MCF 10A (cell line): Measurements from ENCODE around the gene DZIP3. TPM values are rescaled to one million over a fixed set of nuclear protein-coding genes. Genes with fewer than 3 reads are reported as not detected.

ENCODE experiments used
- BruUV-seq: library from RNA; stranded (reverse); fragments of 400-500 nt; replicated peaks from 2 replicates; lab custom pipeline; 2021; lab: Mats Ljungman, UMichigan
- CTCF ChIA-PET: fragments of 300-600 bp; sonication (Branson Sonifier 250); formaldehyde crosslinking; extraction: SDS; loops from one replicate; lab custom pipeline; 2021; ENCODE audit warnings: antibody characterized with exemption, inconsistent platforms; lab: Yijun Ruan, JAX
- POLR2A ChIA-PET: fragments of 300-600, 350-650 bp; sonication (Branson Sonifier 250); formaldehyde crosslinking; extraction: SDS; loops from one replicate; lab custom pipeline; 2020; ENCODE audit warnings: antibody characterized with exemption, inconsistent platforms; lab: Yijun Ruan, JAX
- DNase-seq: peaks from one replicate; pipeline ENCODE4 v3.0.0-alpha.2; 2018; ENCODE audit not compliant: unreplicated experiment
- H3K27ac Mint-ChIP-seq: one replicate; pipeline ENCODE4 v1.8.0; 2022; ENCODE audit warnings: mild to moderate bottlenecking, low read depth, mixed read lengths; ENCODE audit not compliant: unreplicated experiment
- H3K27me3 Mint-ChIP-seq: one replicate; pipeline ENCODE4 v1.8.0; 2022; ENCODE audit warnings: mixed read lengths; ENCODE audit not compliant: insufficient read depth, unreplicated experiment
- H3K36me3 Mint-ChIP-seq: one replicate; pipeline ENCODE4 v1.8.0; 2022; ENCODE audit warnings: mild to moderate bottlenecking, moderate library complexity, mixed read lengths; ENCODE audit not compliant: insufficient read depth, unreplicated experiment
- H3K4me1 Mint-ChIP-seq: one replicate; pipeline ENCODE4 v1.8.0; 2022; ENCODE audit warnings: mixed read lengths; ENCODE audit not compliant: insufficient read depth, unreplicated experiment
- H3K4me3 Mint-ChIP-seq: one replicate; pipeline ENCODE4 v1.8.0; 2022; ENCODE audit warnings: mild to moderate bottlenecking, moderate library complexity, mixed read lengths; ENCODE audit not compliant: unreplicated experiment
- H3K9me3 Mint-ChIP-seq: one replicate; pipeline ENCODE4 v1.8.0; 2022; ENCODE audit warnings: mixed read lengths; ENCODE audit not compliant: unreplicated experiment
- intact Hi-C: fragments of 100-400 bp; cut with micrococcal nuclease; formaldehyde crosslinking; loops from 2 replicates; pipeline ENCODE4 v1.14.1; 2022
- total RNA-seq: library from RNA; stranded (reverse); gene quantifications from 2 replicates; pipeline ENCODE4 v1.2.3, GENCODE V29; 2022
- TF ChIP-seq, protein P1 (sequence below): fragments of 200-600 bp; IDR thresholded peaks from one replicate; pipeline ENCODE4 v1.8.0; 2022; ENCODE audit warnings: antibody characterized with exemption, mild to moderate bottlenecking; ENCODE audit not compliant: unreplicated experiment

The DZIP3 gene
- total RNA-seq, 1 experiment from 2014 or later: 10.1 TPM

DNA sequence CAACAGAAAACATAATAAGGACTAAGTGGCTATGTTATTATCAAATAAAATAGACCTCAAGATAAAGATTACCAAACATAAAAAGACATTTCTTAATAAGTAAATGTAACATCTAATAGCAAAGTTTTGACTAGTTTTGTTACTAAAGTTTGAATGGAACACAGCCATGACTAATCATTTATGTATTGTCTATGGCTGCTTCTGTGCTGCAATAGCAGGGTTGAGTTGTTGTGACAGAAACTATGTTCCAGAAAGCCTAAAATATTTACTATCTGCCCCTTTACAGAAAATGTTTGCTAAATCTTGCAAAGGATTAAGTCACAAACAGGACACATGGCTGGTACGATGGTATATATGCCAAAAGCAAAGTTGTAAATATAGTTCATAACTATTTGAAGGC, 41.2 kb upstream of the DZIP3 start:
- no peaks in the 10 kb centered on the region for H3K36me3 Mint-ChIP-seq
- no peak overlapping the region for H3K4me3 Mint-ChIP-seq
- no peaks in the 10 kb centered on the region for H3K27me3 Mint-ChIP-seq
- POLR2A ChIA-PET: no interaction called here
- H3K27ac Mint-ChIP-seq: no peak overlapping the region
- no TSS peak for BruUV-seq
- peaks cover 7% of the 10 kb centered on the region for H3K4me1 Mint-ChIP-seq
- DNase-seq: no peak
- CTCF ChIA-PET: no interaction called here
- TF ChIP-seq, protein P1, sequence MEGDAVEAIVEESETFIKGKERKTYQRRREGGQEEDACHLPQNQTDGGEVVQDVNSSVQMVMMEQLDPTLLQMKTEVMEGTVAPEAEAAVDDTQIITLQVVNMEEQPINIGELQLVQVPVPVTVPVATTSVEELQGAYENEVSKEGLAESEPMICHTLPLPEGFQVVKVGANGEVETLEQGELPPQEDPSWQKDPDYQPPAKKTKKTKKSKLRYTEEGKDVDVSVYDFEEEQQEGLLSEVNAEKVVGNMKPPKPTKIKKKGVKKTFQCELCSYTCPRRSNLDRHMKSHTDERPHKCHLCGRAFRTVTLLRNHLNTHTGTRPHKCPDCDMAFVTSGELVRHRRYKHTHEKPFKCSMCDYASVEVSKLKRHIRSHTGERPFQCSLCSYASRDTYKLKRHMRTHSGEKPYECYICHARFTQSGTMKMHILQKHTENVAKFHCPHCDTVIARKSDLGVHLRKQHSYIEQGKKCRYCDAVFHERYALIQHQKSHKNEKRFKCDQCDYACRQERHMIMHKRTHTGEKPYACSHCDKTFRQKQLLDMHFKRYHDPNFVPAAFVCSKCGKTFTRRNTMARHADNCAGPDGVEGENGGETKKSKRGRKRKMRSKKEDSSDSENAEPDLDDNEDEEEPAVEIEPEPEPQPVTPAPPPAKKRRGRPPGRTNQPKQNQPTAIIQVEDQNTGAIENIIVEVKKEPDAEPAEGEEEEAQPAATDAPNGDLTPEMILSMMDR: no peak
- no peaks in the 10 kb centered on the region for H3K9me3 Mint-ChIP-seq
- intact Hi-C loops: no loop called here

DNA sequence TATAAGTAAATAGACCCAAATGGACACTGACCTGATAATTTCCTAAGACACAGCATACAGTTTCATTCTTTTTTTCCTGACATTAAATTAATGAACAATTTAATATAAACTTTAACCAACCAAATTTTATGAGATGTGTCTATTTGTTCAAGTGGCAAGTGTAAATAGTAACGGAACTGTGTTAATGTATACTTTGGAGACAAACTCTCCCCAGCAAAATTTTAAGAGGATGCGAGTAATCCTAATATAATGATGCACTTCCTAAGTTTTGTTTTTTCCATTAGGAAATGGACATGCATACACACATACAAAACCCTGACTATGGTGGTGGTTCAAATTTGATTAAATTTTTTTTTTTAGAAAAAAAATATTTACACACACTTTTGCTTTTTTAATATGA, 40.6 kb upstream of the DZIP3 start:
- Mint-ChIP-seq H3K9me3 (no peaks in the 10 kb centered on the region), H3K36me3 (no peaks in the 10 kb centered on the region), H3K4me1 (peaks cover 7% of the 10 kb centered on the region), H3K27ac (no peak overlapping the region), H3K27me3 (no peaks in the 10 kb centered on the region), H3K4me3 (no peak overlapping the region)
- CTCF ChIA-PET: no interaction called here
- no peak for DNase-seq
- TF ChIP-seq, protein P1: no peak
- intact Hi-C loops: no loop called here
- BruUV-seq: no TSS peak
- POLR2A ChIA-PET: interaction anchor here (0.6 kb wide), 1 partner anchor 18 kb away, joined by 3 read pairs; no protein-coding TSS in a partner anchor

DNA sequence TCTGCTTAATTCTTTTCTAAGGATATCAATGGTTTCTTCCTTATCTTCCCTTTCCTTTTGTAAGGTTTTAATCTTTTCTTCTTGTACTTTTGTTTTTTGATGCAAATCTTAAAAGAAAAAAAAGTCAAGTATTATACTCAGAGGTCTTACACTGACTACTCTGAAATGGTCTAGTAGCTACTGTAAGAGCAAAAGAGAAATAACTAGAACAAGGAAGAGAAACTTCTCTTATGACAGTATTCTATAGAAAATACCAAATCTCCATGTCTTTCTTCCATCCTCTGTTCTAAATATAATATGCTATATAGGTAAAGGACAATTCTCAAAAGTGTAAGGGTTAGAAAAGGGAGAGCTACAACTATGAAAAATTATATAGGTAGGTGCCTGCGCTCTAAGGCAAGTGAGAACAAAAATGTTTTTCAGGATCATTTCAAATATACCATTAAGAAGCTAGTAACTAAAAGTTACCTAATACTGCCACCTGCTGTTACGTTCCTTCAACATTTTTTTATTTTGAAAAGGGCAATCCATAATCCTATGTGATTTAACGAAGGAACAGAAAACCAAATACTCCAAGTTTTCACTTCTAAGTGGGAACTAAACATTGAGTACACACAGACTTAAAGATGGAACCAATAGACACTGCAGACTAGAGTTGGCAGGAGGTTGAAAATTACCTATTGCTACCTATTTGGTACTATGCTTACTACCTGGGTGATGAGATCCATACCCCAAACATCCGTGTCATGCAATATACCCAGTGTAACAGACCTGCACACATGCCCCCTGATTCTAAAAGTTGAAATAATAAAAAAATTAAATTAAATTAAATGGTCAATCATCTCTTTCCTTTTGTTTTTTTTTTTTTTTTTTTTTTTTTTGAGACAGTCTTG, 37.0 kb upstream of the DZIP3 start:
- intact Hi-C loops: loop anchor here (1.0 to 2.0 kb wide), 3 partner anchors 63 to 1316 kb away; no protein-coding TSS in a partner anchor
- TF ChIP-seq, protein P1: peak; percentile 40
- ChIA-PET CTCF (interaction anchor here (0.5 to 14.1 kb wide), 35 partner anchors 9 to 1929 kb away, joined by 3 to 321 read pairs (median 4); partner anchors contain the start of genes CIP2A and DZIP3), POLR2A (interaction anchor here (0.6 to 2.0 kb wide), 7 partner anchors 15 to 1316 kb away, joined by 3 to 11 read pairs (median 3); partner anchors contain the start of genes CIP2A and DZIP3)
- H3K9me3 Mint-ChIP-seq: no peaks in the 10 kb centered on the region
- no peaks in the 10 kb centered on the region for H3K27me3 Mint-ChIP-seq
- no peak overlapping the region for H3K4me3 Mint-ChIP-seq
- peak; percentile 61 for DNase-seq
- H3K27ac Mint-ChIP-seq: peak overlapping the region; percentile 28
- H3K36me3 Mint-ChIP-seq: peaks cover 7% of the 10 kb centered on the region
- no TSS peak for BruUV-seq
- peaks cover 7% of the 10 kb centered on the region for H3K4me1 Mint-ChIP-seq

DNA sequence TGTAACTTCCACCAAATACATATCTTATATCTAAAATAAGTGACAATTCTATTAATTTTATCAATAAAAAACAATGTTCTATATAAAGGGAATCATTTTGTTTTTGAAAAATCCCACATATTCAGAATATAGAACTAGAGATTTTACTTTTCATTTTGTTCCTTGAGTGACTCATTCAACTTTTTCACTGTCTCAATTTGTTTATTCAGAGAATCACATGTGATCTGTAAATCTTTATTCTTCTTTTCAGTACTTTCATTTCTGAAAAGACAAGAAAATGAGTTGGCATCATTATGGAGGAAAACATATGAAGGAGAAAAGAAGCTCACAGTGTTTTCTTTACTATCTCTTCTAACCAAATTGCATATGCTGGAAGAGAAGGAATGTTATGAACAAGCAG, 35.3 kb upstream of the DZIP3 start:
- intact Hi-C loops: no loop called here
- CTCF ChIA-PET: interaction anchor here (0.7 to 14.1 kb wide), 4 partner anchors 23 to 76 kb away, joined by 3 to 321 read pairs (median 12); no protein-coding TSS in a partner anchor

More for the DNA sequence above, 35.3 kb upstream of the DZIP3 start:
- Mint-ChIP-seq H3K27ac (no peak overlapping the region), H3K4me1 (peaks cover 7% of the 10 kb centered on the region), H3K9me3 (no peaks in the 10 kb centered on the region), H3K36me3 (peaks cover 14% of the 10 kb centered on the region), H3K4me3 (no peak overlapping the region), H3K27me3 (no peaks in the 10 kb centered on the region)
- BruUV-seq: no TSS peak
- POLR2A ChIA-PET: interaction anchor here (1.3 to 1.5 kb wide), 2 partner anchors 10 to 17 kb away, joined by 4 read pairs; no protein-coding TSS in a partner anchor
- TF ChIP-seq, protein P1: no peak
- no peak for DNase-seq
